Gastroesophageal sphincter (tissue), 3 donors: ENCODE data around the gene HMGCR.

Experiments used
- EP300 ChIP-seq: sonication (generic); formaldehyde crosslinking; IDR thresholded peaks from one replicate; pipeline ENCODE4 v1.6.1; 2017; ENCODE audit warnings: antibody characterized with exemption, mild to moderate bottlenecking
- POLR2A ChIP-seq, 2 donors: fragments of 450-650 bp; IDR thresholded peaks; one replicate each; pipeline ENCODE4 v1.6.1; 2017; ENCODE audit warnings: antibody characterized with exemption in 2 of 2, mild to moderate bottlenecking in 2 of 2, moderate library complexity in 1 of 2
- POLR2AphosphoS5 ChIP-seq: sonication (generic); formaldehyde crosslinking; IDR thresholded peaks from one replicate; pipeline ENCODE4 v1.6.1; 2017; ENCODE audit warnings: antibody characterized with exemption
- TF ChIP-seq, protein P1 (sequence below), 4 experiments: fragments of 200-600 bp in 2 of 4; fragments of 450-650 bp in 2 of 4; sonication (generic) in 1 of 4; IDR thresholded peaks; one replicate each; pipeline ENCODE4 v1.5.1; 2017 to 2019; ENCODE audit warnings: antibody characterized with exemption in 4 of 4, mild to moderate bottlenecking in 2 of 4, moderate library complexity in 2 of 4

DNA sequence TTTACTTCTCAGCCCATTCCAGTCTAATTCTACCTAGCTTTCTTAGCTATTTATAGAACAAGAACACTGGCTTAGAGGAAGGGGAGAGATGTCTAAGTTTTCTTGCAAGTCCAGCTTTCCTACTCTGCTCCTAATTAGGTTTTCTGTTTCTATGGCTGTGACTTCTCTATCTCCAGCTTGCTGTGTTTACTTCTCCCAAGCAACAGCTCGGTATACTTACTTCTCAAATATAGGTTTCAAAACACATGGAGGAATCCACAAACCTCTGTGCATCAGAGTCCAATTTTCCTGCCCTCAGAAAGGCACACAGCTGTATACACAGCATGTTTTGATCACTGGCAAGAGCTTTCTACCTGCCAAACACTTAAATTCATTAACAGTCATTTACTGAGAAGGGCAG is 17.4 kb upstream of the HMGCR start:
- TF ChIP-seq, protein P1, sequence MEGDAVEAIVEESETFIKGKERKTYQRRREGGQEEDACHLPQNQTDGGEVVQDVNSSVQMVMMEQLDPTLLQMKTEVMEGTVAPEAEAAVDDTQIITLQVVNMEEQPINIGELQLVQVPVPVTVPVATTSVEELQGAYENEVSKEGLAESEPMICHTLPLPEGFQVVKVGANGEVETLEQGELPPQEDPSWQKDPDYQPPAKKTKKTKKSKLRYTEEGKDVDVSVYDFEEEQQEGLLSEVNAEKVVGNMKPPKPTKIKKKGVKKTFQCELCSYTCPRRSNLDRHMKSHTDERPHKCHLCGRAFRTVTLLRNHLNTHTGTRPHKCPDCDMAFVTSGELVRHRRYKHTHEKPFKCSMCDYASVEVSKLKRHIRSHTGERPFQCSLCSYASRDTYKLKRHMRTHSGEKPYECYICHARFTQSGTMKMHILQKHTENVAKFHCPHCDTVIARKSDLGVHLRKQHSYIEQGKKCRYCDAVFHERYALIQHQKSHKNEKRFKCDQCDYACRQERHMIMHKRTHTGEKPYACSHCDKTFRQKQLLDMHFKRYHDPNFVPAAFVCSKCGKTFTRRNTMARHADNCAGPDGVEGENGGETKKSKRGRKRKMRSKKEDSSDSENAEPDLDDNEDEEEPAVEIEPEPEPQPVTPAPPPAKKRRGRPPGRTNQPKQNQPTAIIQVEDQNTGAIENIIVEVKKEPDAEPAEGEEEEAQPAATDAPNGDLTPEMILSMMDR (IDR thresholded peaks at IDR 0.05) = no peak
- TF ChIP-seq POLR2AphosphoS5 = no peak
- no peak for TF ChIP-seq POLR2A (IDR thresholded peaks at IDR 0.05)
- no peak for TF ChIP-seq EP300
